ENCODE results near the gene DNAJC3. TPM values are rescaled to one million over a fixed set of nuclear protein-coding genes. Genes with fewer than 3 reads are reported as not detected.

The DNAJC3 gene
- total RNA-seq, 4 donors from 2014 or later: 48.1 to 54.4 (median 52.3) TPM

GRCh38 chr13:95809429-95809828, 132.5 kb downstream of the DNAJC3 start:
- ATAC-seq (ENCODE audit: low FRiP score): no peak
- DNase-seq (ENCODE audit: low spot score): no peak
- no peak for TF ChIP-seq CTCF (IDR thresholded peaks at IDR 0.05)

- no peak for TF ChIP-seq CTCF (IDR thresholded peaks at IDR 0.05)
- ATAC-seq (ENCODE audit: low FRiP score) (no peak), DNase-seq (ENCODE audit: low spot score) (no peak)
These were observed 136.2 kb downstream of the DNAJC3 start for GRCh38 chr13:95813139-95813538.

- DNase-seq (ENCODE audit: low spot score) (no peak), ATAC-seq (ENCODE audit: low FRiP score) (no peak)
- TF ChIP-seq CTCF (IDR thresholded peaks at IDR 0.05): no peak
These were observed 137.6 kb downstream of the DNAJC3 start for GRCh38 chr13:95814495-95814894.

- DNase-seq (ENCODE audit: low spot score) (no peak), ATAC-seq (ENCODE audit: low FRiP score) (no peak)
- TF ChIP-seq CTCF (IDR thresholded peaks at IDR 0.05): no peak
These were observed 145.4 kb downstream of the DNAJC3 start for GRCh38 chr13:95822303-95822702.

GRCh38 chr13:95833126-95833525, 156.2 kb downstream of the DNAJC3 start:
- ATAC-seq (ENCODE audit: low FRiP score) (no peak), DNase-seq (ENCODE audit: low spot score) (no peak)

GRCh38 chr13:95833719-95834118, 156.8 kb downstream of the DNAJC3 start:
- ATAC-seq (ENCODE audit: low FRiP score) (no peak), DNase-seq (ENCODE audit: low spot score) (no peak)
- TF ChIP-seq CTCF (IDR thresholded peaks at IDR 0.05): no peak

More at GRCh38 chr13:95833126-95833525, 156.2 kb downstream of the DNAJC3 start:
- TF ChIP-seq CTCF (IDR thresholded peaks at IDR 0.05): no peak

- TF ChIP-seq CTCF (IDR thresholded peaks at IDR 0.05): peak in 2 of 3 donors; percentile 28 to 53
- DNase-seq (ENCODE audit: low spot score): peak; percentile 24
- ATAC-seq (ENCODE audit: low FRiP score): no peak
These were observed 157.3 kb downstream of the DNAJC3 start for GRCh38 chr13:95834134-95834765.

Data from omental fat pad (tissue), 4 donors.